Right forelimb (tissue), 1 donor: ENCODE results near the gene VAV1.
"Not testable (repeated sequence)": the region's sequence is repeated elsewhere in the genome, so short reads cannot be mapped to it uniquely, and the experiment has no call there.

Experiments used
- DNase-seq: peaks from one replicate; pipeline ENCODE4 v3.0.0-alpha.2; 2018

VAV1 gene

DNA sequence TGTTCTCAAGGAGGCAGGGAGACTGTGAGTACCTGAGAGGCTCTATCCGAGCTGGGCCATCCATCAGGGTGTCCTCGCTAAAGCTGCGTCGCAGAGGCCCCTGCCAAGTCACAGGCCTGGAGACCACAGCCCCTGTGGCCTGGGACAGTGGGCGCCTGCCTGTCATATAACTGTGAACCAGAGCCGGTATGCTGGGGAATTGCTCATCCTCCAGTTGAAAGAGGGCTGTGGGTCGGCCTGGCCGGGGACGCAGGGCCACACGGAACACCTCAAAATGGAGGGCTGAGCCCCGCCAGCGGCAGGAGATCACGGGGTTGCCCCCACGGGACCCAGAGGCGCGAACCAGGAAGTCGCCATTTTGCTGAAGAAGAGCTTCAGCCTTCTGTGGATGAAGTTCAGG lies 11.9 kb upstream of the VAV1 start:
- no peak for DNase-seq

DNA sequence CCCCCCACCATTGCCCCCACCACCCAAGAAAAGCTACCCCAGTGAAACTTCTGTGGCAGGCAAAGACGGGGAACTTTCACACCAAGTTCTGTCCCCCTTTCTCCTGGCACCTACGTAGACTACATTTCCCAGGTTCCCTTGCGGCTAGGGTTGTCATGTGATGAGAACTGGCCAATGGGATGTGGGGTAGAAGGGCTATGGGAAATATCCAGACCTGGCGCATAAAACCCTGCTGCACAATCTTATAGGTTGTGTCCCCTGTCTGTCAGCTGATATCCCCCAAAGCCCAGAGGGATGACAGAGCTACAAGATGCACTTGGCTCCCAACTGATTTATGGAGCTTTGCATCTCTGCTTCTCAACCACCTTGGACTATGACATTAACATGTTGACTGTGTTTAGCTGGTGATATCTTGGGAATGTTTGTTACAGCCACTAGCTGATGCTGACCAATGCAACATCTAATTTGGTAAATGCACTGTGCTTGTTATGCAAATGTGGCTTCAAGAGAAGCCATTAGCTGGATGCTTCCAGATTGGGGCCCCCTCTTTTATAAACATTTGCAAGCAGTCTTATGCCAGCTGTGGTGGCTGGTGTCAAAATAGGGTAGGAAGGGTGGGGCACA lies 11.3 kb upstream of the VAV1 start:
- DNase-seq = no peak

DNA sequence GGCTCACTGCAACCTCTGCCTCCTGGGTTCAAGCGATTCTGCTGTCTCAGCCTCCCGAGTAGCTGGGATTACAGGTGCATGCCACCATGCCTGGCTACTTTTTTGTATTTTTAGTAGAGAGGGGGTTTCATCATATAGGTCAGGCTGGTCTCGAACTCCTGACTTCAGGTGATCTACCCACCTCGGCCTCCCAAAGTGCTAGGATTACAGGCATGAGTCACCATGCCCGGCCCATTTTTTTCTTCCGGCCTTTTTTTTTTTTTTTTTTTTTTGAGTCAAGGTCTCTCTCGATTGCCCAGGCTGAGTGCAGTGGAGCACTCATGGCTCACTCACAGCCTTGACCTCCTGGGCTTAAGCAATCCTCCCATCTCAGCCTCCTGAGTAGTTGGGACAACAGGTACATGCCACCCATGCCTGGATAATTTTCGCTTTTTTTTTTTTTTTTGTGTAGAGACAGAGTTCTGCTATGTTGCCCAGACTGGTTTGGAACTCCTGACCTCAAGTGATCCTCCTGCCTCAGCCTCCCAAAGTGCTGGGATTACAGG lies 10.2 kb upstream of the VAV1 start:
- DNase-seq = not testable (repeated sequence)

DNA sequence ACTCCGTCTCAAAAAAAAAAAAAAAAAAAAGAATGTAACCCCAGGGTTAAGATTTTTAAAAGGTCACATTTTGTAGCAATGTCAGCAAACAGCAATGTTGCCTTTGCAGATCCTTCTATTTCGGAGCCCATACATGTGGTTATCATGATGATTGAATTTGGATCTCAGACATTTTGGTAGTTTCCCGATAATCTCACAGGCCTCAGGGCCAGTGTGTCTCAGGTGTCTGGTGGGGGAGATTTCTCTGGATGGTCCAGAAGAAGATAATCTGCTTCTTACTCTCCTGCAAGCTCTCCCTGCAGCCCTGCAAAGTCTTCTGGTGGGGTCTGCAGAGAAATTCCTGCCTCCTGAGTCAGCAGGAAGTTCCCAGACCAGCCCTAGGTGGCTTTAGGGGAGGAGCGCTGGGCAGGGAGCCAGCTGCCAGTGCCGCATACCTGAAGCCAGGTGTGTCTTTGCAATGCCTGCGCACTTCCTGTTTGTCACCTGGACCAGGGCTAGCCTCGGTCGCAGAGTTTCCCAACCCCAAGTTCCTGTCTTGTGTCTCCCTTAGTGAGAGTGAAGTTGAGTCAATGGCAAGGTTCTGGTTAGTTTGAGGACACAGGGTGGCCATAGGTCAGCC lies 6.7 kb upstream of the VAV1 start:
- DNase-seq = no peak

DNA sequence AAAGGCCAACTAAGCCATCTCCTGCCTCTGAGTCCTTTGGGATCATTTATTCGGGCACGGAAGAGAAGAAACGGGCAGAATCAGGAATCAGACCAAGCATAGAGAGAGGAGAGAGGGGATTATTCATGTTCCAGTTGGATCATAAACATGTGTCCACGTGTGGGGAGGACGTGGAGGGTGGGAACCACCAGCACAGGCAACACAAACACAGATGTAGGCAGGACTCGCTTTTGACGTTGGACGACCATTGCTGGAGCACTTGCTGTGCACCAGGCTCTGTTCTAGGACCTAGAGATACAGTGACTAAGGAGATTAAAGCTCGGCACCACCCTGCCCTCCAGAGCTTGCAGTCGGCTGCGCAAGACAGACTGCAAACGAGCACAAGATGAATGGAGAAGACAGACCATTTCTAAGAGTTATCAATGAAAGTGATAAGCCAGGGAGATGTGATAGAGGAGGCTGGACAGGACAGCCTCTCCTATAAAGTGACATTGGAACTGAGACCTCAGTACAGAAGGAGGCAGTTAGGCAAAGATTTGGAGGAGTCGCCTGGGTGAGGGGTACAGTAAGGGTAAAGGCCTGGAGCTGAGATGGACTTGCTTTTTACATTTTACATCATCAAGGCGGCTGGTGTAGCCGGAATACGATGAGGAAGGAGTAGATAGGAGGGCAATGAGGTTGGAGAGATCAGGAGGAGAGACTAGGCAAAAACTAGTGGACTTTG lies 6.0 kb upstream of the VAV1 start:
- no peak for DNase-seq

DNA sequence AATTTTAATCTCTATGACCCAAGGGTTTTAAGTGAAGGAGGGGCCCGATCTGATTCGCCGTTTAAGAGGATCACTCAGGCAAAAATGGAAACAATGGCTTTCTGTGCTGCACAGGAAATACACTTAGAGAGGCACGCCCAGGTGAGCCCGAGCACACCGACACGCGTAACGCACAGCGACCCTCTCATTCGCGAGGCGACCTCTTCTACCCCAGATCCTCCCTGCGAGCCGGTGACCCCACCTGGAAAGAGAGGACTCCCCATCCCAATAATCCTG lies 5.5 kb upstream of the VAV1 start:
- DNase-seq = no peak

DNA sequence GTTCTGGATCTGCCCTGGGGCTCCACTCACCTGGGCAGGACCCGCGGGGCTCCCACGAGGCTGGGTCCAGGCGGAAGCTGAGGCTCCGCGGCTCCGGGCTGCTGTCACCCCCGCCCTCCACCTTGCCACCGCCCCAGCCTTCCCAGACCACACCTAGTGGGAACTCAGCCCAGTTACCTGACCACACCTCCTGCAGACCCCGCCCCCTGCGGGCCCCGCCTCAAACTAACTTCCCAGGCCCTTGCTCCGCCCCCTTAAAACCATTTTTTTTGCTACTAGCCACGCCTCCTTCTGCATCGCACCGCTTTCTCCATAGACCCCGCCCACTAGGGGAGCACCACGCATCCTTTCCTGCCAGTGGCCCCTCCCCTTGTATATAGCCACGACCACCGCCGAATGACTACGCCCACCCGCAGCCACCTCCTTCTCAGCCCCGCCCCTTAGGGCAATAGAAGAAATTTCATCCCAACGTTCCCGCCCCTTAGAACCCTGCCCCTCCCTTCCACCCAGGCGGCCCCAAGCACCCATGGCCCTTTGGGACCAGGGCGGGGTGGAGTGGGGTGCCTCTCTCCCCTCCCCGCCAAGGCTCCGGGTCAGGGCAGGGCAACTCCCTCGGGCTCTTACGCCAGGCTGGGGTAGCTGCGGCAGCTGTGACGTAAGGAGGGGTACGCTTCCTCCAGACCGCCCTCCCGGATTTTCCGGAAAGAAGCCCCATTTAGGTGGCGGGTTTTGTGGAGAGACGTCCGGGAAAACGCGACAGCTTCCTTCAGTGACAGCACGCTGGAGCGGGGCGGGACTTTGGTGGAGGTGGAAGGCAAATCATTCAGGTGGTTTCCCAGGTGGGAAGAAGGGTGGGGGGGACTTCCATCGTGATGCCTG lies 4.9 kb upstream of the VAV1 start, which contains the start of gene SH2D3A:
Gene SH2D3A (minus strand): TSS at position 79 of the 879 bp plus-strand sequence. CDS start 3,687 bp downstream, outside the sequence.
- no peak for DNase-seq

DNA sequence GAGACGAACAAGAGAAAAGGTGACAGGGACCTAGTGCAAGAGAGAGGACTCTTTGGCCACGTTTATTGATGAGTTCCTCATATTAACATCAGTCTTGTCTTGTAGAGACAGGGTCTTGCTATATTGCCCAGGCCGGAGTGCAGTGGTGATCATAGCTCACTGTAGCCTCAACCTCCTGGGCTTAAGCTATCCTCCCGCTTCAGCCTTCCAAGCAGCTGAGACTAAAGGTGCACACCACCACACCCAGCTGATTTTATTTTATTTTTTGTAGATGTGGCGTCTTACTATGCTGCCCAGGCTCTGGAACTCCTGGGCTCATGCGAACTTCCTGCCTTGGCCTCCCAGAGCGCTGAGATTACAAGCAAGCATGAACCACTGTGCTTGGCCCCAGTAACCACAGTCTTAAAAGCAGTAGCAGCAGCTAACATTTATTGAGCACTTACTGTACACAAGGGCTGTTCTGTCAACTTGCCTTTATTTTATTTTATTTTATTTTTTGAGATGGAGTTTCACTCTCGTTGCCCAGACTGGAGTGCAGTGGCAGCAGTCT lies 4.2 kb upstream of the VAV1 start:
- no peak for DNase-seq

DNA sequence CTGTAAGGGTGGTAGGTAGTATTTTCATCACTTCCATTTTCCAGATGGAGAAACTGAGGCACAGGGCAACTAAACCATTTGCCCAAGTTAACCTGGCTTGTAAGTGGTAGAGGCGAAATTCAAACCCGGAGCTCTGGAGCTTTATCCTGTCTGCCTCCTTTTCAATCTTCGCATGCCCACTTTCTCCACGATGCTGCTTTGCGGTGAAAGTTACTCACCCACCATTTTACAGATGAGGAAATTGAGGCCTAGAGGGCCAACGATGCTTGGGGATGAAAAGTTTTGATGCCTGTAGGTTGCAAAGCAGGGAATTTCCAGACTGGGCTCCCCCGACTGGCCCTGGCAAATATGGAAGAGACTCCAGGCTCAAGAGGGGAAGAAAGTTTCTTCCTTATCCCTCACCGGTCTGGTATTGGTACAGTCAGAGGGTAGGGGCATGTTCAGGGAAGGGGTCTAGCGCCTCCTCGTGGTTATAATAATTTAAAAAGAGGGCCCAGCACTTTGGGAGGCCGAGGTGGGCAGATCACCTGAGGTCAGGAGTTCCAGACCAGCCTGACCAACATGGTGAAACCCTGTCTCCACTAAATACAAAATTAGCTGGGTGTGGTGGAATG lies 3.4 kb upstream of the VAV1 start:
- no peak for DNase-seq

DNA sequence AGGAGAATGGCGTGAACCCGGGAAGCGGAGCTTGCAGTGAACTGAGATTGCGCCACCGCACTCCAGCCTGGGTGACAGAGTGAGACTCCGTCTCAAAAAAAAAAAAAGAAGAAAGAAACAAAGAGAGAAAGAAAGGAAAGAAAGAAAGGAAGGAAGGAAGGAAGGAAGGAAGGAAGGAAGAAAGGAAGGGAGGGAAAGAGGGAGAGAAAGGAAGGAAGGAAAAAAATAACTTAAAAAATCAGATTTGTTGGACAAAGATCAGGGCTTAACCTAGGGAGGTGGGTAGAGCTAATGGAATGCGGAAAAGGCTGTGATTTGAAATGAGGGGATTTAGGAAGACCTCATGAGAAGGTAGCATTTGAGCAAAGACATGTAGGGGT lies 870 bp upstream of the VAV1 start:
- DNase-seq = not testable (repeated sequence)

DNA sequence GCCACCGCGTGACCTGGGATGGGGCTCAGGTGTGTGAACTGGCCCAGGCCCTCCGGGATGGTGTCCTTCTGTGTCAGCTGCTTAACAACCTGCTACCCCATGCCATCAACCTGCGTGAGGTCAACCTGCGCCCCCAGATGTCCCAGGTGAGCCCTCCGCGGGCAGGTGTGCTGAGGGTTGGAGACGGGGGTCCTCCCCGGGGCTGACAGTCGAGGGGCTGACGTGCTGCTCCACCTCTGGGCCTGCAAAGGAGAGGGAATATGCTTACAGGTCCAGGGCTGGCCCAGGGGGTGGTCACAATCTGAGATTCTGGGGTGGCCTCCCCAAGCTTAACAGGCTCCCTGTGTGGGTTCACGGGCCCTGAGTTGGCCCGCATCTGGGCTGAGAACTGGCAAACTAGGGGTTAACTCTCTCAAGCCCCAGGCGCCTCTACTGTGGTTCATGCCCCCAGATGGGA lies 386 bp downstream of the VAV1 start:
- DNase-seq = no peak

DNA sequence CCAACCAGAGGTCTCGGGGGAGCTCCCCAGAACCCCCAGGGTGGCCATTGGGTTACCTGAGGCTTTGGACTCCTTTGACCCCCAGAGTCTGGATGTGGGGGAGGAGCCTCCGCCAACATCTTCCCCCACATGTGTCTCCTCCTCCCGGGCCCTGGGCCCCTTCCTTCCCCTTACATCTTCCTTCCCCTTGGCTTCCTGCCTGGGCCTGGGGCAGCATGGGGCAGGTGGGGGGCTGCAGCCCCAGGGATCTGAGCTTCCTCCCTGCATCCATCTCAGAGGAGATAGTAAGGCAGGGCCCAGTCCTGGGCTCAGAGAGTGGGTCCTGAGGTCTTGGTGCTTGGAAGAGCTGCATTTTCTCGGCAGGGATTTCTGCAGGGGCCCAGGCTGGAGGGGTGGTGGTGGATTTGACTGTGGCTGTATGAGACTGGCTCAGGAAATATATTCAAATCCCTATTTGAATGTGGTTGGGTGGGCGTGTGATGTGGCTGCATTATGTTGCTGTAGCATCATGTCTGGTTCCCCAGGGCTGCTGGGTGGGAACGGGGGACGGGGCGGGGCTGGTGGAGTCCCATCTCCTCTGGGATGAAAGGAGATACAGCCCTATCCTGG lies 919 bp downstream of the VAV1 start:
- DNase-seq = no peak

DNA sequence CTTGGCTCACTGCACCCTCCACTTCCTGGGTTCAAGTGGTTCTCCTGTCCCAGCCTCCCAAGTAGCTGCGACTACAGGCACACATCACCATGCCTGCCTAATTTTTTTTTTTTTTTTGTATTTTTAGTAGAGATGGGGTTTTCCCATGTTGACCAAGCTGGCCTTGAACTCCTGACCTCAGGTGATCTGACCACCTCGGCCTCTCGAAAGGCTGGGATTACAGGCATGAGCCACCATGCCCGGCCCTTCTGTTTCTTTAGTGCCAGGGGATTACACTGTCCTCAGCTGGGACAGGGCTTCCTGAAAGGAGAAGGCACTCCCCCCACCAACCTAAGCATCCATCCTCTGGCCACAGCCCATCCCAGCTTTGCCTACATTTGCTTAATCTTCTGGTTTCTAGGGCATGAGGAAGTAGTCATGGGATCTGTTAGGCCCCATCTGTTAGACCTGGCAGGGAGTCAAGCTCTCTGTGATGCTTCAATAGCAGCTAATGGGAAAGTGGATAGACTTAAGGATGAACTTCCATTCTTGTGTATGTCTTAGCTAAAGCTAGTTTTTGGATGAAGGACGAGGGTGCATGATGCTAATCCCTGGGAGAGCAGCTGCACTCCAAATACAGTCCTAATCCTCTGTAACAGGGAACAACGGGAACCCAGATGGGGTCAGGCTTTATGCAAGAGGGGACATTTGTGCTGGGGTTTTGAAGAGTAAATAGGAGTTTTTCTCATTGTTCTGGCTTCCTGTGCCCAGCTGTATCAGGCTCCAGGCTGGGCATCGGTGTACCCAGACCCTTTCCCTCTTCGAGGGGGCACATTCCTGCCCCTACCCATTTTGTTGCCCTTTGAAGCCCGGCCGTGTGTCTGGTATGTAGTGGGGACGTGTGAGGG lies 2.6 kb downstream of the VAV1 start:
- DNase-seq = no peak

DNA sequence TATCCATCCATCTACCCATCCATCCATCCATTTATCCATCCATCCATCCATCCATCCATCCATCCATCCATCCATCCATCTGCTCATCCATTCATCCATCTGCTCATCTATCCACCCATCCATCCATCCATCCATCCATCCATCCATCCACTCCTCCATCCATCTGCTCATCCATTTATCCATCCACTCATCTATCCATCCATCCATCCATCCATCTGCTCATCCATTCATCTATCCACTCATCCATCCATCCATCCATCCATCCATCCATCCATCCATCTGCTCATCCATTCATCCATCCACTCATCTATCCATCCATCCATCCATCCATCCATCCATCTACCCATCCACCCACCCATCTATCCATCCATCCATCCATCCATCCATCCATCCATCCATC lies 3.5 kb downstream of the VAV1 start:
- not testable (repeated sequence) for DNase-seq

DNA sequence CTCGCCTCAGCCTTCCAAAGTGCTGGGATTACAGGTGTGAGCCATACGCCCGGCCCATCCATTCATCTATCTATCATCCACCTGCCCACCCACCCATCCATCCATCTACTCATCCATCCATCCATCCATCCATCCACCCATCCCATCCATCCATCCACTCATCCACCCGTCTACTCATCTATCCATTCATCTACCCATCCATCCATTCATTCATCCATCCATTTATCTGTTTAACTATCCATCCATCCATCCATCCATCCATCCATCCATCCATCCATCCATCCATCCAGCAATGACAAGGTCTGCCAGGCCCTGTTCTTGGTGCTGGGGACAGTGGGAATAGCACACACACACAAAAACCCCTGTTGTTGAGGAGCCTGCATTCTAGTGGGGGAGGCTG lies 4.5 kb downstream of the VAV1 start:
- no peak for DNase-seq

DNA sequence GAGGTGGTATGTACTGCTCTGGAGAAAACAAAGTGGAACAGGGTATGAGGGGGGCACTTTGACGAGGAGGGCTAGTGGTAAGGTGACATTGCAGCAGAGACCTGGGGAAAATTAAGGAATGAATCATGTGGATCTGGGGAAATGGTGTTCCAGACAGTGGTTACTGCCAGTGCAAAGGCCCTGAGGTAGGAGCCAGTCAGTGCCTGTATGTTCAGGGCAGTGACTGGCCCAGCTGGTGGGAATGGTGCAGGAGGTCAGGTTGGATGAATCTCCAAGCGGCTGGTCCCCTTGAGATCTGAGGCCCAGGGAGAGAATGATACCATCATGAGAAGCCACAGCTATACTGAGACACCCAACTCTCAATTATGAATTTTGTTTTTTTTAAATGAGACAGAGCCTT lies 4.9 kb downstream of the VAV1 start:
- DNase-seq = no peak

DNA sequence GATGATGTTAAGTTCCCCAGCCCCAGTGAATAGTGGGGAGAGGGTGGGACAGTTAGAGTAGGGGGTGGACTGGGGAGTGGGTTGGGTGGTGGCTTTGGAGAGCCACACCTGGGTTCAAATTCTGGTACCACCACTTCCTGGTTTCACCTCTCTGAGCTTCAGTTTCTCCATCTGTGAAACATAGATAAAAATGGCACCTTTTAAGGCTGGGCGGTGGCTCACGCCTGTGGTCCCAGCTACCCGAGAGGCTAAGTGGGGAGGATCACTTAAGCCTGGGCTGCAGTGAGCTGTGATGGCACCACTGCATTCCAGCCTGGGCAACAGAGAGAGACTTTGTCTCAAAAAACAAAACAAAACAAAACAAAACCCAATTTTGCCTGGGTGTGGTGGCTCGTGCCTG lies 5.9 kb downstream of the VAV1 start:
- no peak for DNase-seq

DNA sequence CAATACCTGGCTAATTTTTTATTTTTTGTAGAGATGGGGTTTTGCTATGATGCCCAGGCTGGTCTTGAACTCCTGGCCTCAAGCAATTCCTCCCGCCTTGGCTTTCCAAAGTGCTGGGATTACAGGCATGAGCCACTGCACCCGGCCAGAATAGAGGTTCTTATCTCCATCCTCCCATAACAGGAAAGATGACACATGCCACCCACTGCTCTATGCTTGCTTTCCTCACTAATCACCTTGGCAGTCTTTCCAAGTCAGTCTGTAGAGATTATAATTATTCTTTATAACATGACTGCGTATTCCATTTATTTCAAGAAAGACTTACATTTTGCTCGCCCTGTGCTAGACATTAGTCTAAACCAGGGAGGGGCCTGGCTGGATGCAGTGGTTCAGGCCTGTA lies 6.7 kb downstream of the VAV1 start:
- no peak for DNase-seq

DNA sequence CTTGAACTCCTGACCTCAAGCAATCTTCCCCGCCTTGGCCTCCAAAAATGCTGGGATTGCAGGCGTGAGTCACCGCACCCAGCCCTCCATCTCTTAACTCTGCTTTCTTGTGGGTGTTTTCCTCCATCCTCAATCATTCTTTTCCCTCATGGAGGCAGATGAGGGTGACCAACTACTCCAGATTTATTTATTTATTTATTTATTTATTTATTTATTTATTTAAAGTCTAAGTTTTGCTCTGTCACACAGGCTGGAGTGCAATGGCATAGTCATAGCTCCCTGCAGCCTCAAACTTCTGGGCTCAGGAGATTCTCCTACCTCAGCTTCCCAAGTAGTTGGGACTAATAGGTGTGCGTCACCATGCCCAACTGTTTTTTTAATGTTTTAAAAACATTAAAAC lies 14.9 kb downstream of the VAV1 start:
- no peak for DNase-seq

DNA sequence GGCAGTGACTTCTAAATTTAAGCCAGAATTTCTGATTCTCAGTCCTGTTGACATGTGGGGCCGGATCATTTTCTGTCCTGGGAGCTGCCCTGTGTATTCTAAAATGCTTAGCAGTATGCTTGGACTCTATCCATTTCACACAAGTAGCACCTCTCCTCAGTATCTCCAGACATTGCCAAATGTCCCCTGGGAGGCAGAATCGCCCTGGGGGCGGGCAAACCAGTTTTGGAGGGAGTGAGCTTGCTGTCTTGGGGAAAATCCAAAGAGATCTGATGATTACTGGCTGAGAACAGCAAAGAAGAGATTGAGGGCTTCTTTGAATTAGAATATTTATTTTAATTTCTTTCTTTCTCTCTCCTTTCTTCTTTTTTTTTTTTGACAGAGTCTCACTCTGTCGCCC lies 16.4 kb downstream of the VAV1 start:
- no peak for DNase-seq
